B cell (primary cell): ENCODE results near the gene APLP1. TPM values are rescaled to one million over a fixed set of nuclear protein-coding genes. Genes with fewer than 3 reads are reported as not detected.

Experiments used
- ATAC-seq: fragments of 200-7000 bp; cut with Tn5 transposase; one replicate; pipeline ENCODE4 v1.10.0; 2021; ENCODE audit warnings: low read depth, mild to moderate bottlenecking, moderate number of reproducible peaks, moderate library complexity
- CTCF ChIA-PET: fragments of 350-600 bp; sonication (Branson Sonifier 250); formaldehyde crosslinking; loops from one replicate; lab custom pipeline; 2021; ENCODE audit warnings: antibody characterized with exemption, inconsistent platforms; lab: Charles Lee
- POLR2A ChIA-PET: fragments of 350-600 bp; sonication (Branson Sonifier 250); formaldehyde crosslinking; loops from one replicate; lab custom pipeline; 2021; ENCODE audit warnings: antibody characterized with exemption; lab: Charles Lee
- DNase-seq: peaks from one replicate; pipeline ENCODE4 v3.0.0; 2013
- H2AFZ ChIP-seq: 2 replicates; pipeline ENCODE4 v1.6.1; 2012; ENCODE audit warnings: mild to moderate bottlenecking, low read depth, low read length; ENCODE audit not compliant: insufficient read depth, poor library complexity, severe bottlenecking
- H3K27ac ChIP-seq, 2 donors: 1 replicate in 1 of 2; 2 replicates in 1 of 2; pipeline ENCODE4 v1.5.1; 2012 to 2013; ENCODE audit warnings: low read length in 2 of 2, mild to moderate bottlenecking in 2 of 2, moderate library complexity in 1 of 2
- H3K27me3 ChIP-seq, 4 experiments: fragments of 200-600 bp in 1 of 4; sonication (generic) in 1 of 4; replicated peaks in 1 of 4; 1 replicate in 2 of 4; 2 replicates in 2 of 4; pipeline versions ENCODE4 v1.6.1 to v1.7.0; 2013 to 2016; ENCODE audit warnings: low read length in 3 of 4, mild to moderate bottlenecking in 2 of 4, mixed read lengths in 1 of 4, moderate library complexity in 1 of 4; ENCODE audit not compliant: insufficient read depth in 4 of 4, control insufficient read depth in 3 of 4; ENCODE audit errors: control extremely low read depth in 1 of 4
- H3K36me3 ChIP-seq, 2 experiments: replicated peaks in 1 of 2; 1 replicate in 1 of 2; 2 replicates in 1 of 2; pipeline versions ENCODE4 v1.6.1 to v1.7.1; 2013; ENCODE audit warnings: low read length in 1 of 2; ENCODE audit not compliant: insufficient read depth in 2 of 2, control insufficient read depth in 1 of 2; ENCODE audit errors: control extremely low read depth in 1 of 2, extremely low read depth in 1 of 2
- H3K4me1 ChIP-seq, 2 donors: fragments of 200-600 bp in 1 of 2; sonication (generic) in 1 of 2; 1 replicate in 1 of 2; 2 replicates in 1 of 2; pipeline versions ENCODE4 v1.5.1 to v1.6.1; 2013 to 2017; ENCODE audit warnings: low read length in 2 of 2; ENCODE audit not compliant: control insufficient read depth in 2 of 2, insufficient read depth in 2 of 2
- H3K4me2 ChIP-seq: replicated peaks from 2 replicates; pipeline ENCODE3; 2012; ENCODE audit warnings: mild to moderate bottlenecking, low read depth, low read length; ENCODE audit not compliant: poor library complexity, severe bottlenecking
- H3K4me3 ChIP-seq, 5 experiments: fragments of 200-600 bp in 1 of 5; sonication (generic) in 1 of 5; 1 replicate in 3 of 5; 2 replicates in 2 of 5; pipeline versions ENCODE4 v1.5.1 to v1.7.0; 2011 to 2016; ENCODE audit warnings: low read length in 4 of 5, mild to moderate bottlenecking in 4 of 5, low read depth in 2 of 5, control low read depth in 1 of 5, moderate library complexity in 1 of 5; ENCODE audit not compliant: insufficient read depth in 1 of 5; ENCODE audit errors: control extremely low read depth in 1 of 5, extremely low read depth in 1 of 5
- H3K79me2 ChIP-seq: fragments of 200-600 bp; sonication (generic); one replicate; pipeline ENCODE4 v1.6.0; 2016; ENCODE audit warnings: low read length; ENCODE audit not compliant: control insufficient read depth, insufficient read depth
- H3K9ac ChIP-seq: fragments of 200-600 bp; sonication (generic); 2 replicates; pipeline ENCODE4 v1.6.1; 2017; ENCODE audit warnings: mild to moderate bottlenecking, low read length, moderate library complexity
- H3K9me3 ChIP-seq, 3 donors: one replicate each; pipeline versions ENCODE4 v1.6.1 to v1.7.1; 2013; ENCODE audit warnings: low read length in 2 of 3; ENCODE audit not compliant: control insufficient read depth in 2 of 3, insufficient read depth in 1 of 3; ENCODE audit errors: control extremely low read depth in 1 of 3
- H4K20me1 ChIP-seq: 2 replicates; pipeline ENCODE4 v1.6.0; 2012; ENCODE audit warnings: mild to moderate bottlenecking, low read length; ENCODE audit not compliant: insufficient read depth, control insufficient read depth, poor library complexity, severe bottlenecking
- H3K27ac Mint-ChIP-seq: one replicate; pipeline ENCODE4 v1.8.0; 2021; ENCODE audit warnings: mixed read lengths
- H3K27me3 Mint-ChIP-seq: one replicate; pipeline ENCODE4 v1.8.0; 2021; ENCODE audit warnings: mixed read lengths
- H3K4me1 Mint-ChIP-seq: one replicate; pipeline ENCODE4 v1.8.0; 2021; ENCODE audit warnings: mixed read lengths
- H3K4me3 Mint-ChIP-seq: one replicate; pipeline ENCODE4 v1.8.0; 2021; ENCODE audit warnings: mixed read lengths
- H3K9me3 Mint-ChIP-seq: one replicate; pipeline ENCODE4 v1.8.0; 2022; ENCODE audit warnings: mixed read lengths; ENCODE audit not compliant: insufficient read depth
- CTCF ChIP-seq: fragments of 200-600 bp; IDR thresholded peaks from one replicate; pipeline ENCODE4 v1.8.0; 2022; ENCODE audit warnings: antibody characterized with exemption, mild to moderate bottlenecking
- EZH2 ChIP-seq: IDR thresholded peaks from 2 replicates; pipeline ENCODE4 v1.6.1; 2012; ENCODE audit warnings: borderline replicate concordance, low read depth, mild to moderate bottlenecking, moderate library complexity, low read length; ENCODE audit not compliant: insufficient read depth, poor library complexity, severe bottlenecking
- WGBS: methylation state at CpG from one replicate; pipeline ENCODE4 v1.1.5; 2013; ENCODE audit warnings: missing lambda C conversion rate; ENCODE audit not compliant: insufficient coverage; 5-methylcytosine and 5-hydroxymethylcytosine counted together
- intact Hi-C: fragments of 100-400 bp; cut with micrococcal nuclease; formaldehyde crosslinking; loops from one replicate; pipeline ENCODE4 v1.10.0; 2022
- polyA plus RNA-seq: library from polyadenylated mRNA; depleted of rRNA; stranded (reverse); fragments of >200 nt; gene quantifications from 2 replicates; pipeline ENCODE4 v1.2.3, GENCODE V29; 2012
- total RNA-seq, 2 donors: library from RNA; stranded (reverse); fragments of 120-200 nt in 1 of 2; gene quantifications; 1 replicate in 1 of 2; 2 replicates in 1 of 2; pipeline versions ENCODE4 v1.2.3 to v1.2.4, GENCODE V29; 2013 to 2022

The APLP1 gene
- total and polyA plus RNA-seq, 2 donors (not counting 1 experiment from before 2014, with no cell fraction given): 0.06 TPM; not detected in 1

GRCh38 chr19:35888398-35888797, 20.0 kb downstream of the APLP1 start:
- Histone ChIP-seq H3K9me3 (no peaks in the 10 kb centered on the region), H3K4me1 (no peaks in the 10 kb centered on the region), H3K4me3 (no peak overlapping the region), H3K36me3 (peaks cover 11 to 66% of the 10 kb centered on the region in 2 experiments), H3K4me2 (no peak overlapping the region), H3K27me3 (no peaks in the 10 kb centered on the region), H3K79me2 (peaks cover 2% of the 10 kb centered on the region), H4K20me1 (peaks cover 69% of the 10 kb centered on the region), H3K9ac (no peak overlapping the region), H3K27ac (no peak overlapping the region), H2AFZ (no peak overlapping the region)
- 98% methylated on average over 9 of the region's 9 CpGs for WGBS
- POLR2A ChIA-PET: interaction anchor here (0.7 to 1.3 kb wide), 2 partner anchors 41 to 43 kb away, joined by 3 to 4 read pairs; no protein-coding TSS in a partner anchor
- TF ChIP-seq CTCF: no peak
- H3K4me1 Mint-ChIP-seq: peaks cover 17% of the 10 kb centered on the region
- H3K27me3 Mint-ChIP-seq: no peaks in the 10 kb centered on the region
- H3K9me3 Mint-ChIP-seq: no peaks in the 10 kb centered on the region
- CTCF ChIA-PET: interaction anchor here (0.7 to 1.3 kb wide), 2 partner anchors 43 to 71 kb away, joined by 4 to 5 read pairs; no protein-coding TSS in a partner anchor
- H3K4me3 Mint-ChIP-seq: no peak overlapping the region
- peak overlapping the region; percentile 60 for H3K27ac Mint-ChIP-seq
- intact Hi-C loops: no loop called here
- no peak for ATAC-seq
- peak; percentile 54 for DNase-seq

GRCh38 chr19:35889370-35890112, 21.2 kb downstream of the APLP1 start:
- H3K27ac Mint-ChIP-seq: peak overlapping the region; percentile 29
- ChIA-PET CTCF (interaction anchor here (1.0 kb wide), 1 partner anchor 43 kb away, joined by 3 read pairs; no protein-coding TSS in a partner anchor), POLR2A (interaction anchor here (0.6 to 1.1 kb wide), 3 partner anchors 16 to 52 kb away, joined by 3 to 4 read pairs (median 3); no protein-coding TSS in a partner anchor)
- H3K36me3 ChIP-seq: peaks cover 12 to 75% of the 10 kb centered on the region in 2 experiments
- H3K27me3 ChIP-seq: no peaks in the 10 kb centered on the region
- H2AFZ ChIP-seq: no peak overlapping the region
- H3K27ac ChIP-seq: no peak overlapping the region
- no peak overlapping the region for H3K4me3 ChIP-seq
- no peak overlapping the region for H3K4me2 ChIP-seq
- WGBS: 97% methylated on average over 13 of the region's 18 CpGs
- no peak overlapping the region for H3K4me3 Mint-ChIP-seq
- peaks cover 11% of the 10 kb centered on the region for H3K4me1 Mint-ChIP-seq
- peaks cover 81% of the 10 kb centered on the region for H4K20me1 ChIP-seq
- no peaks in the 10 kb centered on the region for H3K4me1 ChIP-seq
- no peaks in the 10 kb centered on the region for H3K9me3 ChIP-seq
- H3K79me2 ChIP-seq: peaks cover 6% of the 10 kb centered on the region
- H3K9me3 Mint-ChIP-seq: no peaks in the 10 kb centered on the region
- H3K9ac ChIP-seq: no peak overlapping the region
- intact Hi-C loops: no loop called here
- DNase-seq: peak; percentile 65
- TF ChIP-seq EZH2: no peak
- TF ChIP-seq CTCF: no peak
- no peaks in the 10 kb centered on the region for H3K27me3 Mint-ChIP-seq
- ATAC-seq: no peak
